GM12878 (cell line): ENCODE results near the gene GRM1. TPM values are rescaled to one million over a fixed set of nuclear protein-coding genes. Genes with fewer than 3 reads are reported as not detected.

ENCODE experiments used
- ATAC-seq: fragments of 200-7000 bp; cut with Tn5 transposase; 3 replicates; pipeline ENCODE4 v1.9.1; 2020; ENCODE audit warnings: mild to moderate bottlenecking, moderate library complexity
- BruUV-seq: library from RNA; stranded (reverse); fragments of 400-500 nt; replicated peaks from 2 replicates; lab custom pipeline; 2021; lab: Mats Ljungman, UMichigan
- CTCF ChIA-PET: fragments of 300-600 bp; sonication (Branson Sonifier 250); formaldehyde crosslinking; extraction: SDS; loops from one replicate; lab custom pipeline; 2021; ENCODE audit warnings: inconsistent platforms; lab: Yijun Ruan, JAX
- POLR2A ChIA-PET: fragments of 350-600 bp; formaldehyde crosslinking; extraction: SDS; loops from one replicate; lab custom pipeline; 2021; ENCODE audit warnings: inconsistent platforms; lab: Charles Lee
- RAD21 ChIA-PET: fragments of 300-600 bp; sonication (Branson Sonifier 250); formaldehyde crosslinking; loops from one replicate; lab custom pipeline; 2023; ENCODE audit warnings: antibody characterized with exemption; ENCODE audit not compliant: unreplicated experiment; lab: Charles Lee
- SMC1A ChIA-PET: fragments of 300-600 bp; sonication (Branson Sonifier 250); formaldehyde crosslinking; loops from one replicate; lab custom pipeline; 2023; ENCODE audit not compliant: unreplicated experiment, uncharacterized antibody; lab: Charles Lee
- DNase-seq: peaks from one replicate; pipeline ENCODE4 v3.0.0-alpha.2; 2011; ENCODE audit warnings: low read depth, low spot score
- FAIRE-seq: peaks from 3 replicates; lab custom pipeline; 2011; peaks lifted over from hg19 to GRCh38; lab: Jason Lieb, UNC
- H2AFZ ChIP-seq: 2 replicates; pipeline ENCODE4 v1.6.0; 2011; ENCODE audit warnings: low read depth, low read length, control low read depth; ENCODE audit not compliant: control insufficient read depth
- H3K27ac ChIP-seq: 2 replicates; pipeline ENCODE4 v1.5.1; 2011; ENCODE audit warnings: control low read depth; ENCODE audit not compliant: control insufficient read depth, insufficient read depth
- H3K27me3 ChIP-seq, 2 experiments: replicated peaks in 1 of 2; 2 replicates each; pipeline versions ENCODE4 v1.6.0 to v1.6.1; 2011; ENCODE audit warnings: low read length in 1 of 2; ENCODE audit not compliant: control insufficient read depth in 2 of 2, insufficient read depth in 2 of 2
- H3K36me3 ChIP-seq, 2 experiments: 2 replicates each; pipeline ENCODE4 v1.5.1; 2011; ENCODE audit warnings: low read length in 1 of 2; ENCODE audit not compliant: control insufficient read depth in 2 of 2, insufficient read depth in 2 of 2
- H3K4me1 ChIP-seq: 2 replicates; pipeline ENCODE4 v1.6.1; 2011; ENCODE audit warnings: mild to moderate bottlenecking, low read length, moderate library complexity, mixed read lengths; ENCODE audit not compliant: control insufficient read depth, insufficient read depth
- H3K4me2 ChIP-seq: 2 replicates; pipeline ENCODE4 v1.6.0; 2011; ENCODE audit warnings: control low read depth; ENCODE audit not compliant: control insufficient read depth, insufficient read depth
- H3K4me3 ChIP-seq: fragments of 200-600 bp; sonication (generic); 2 replicates; pipeline ENCODE4 v1.5.1; 2016
- H3K79me2 ChIP-seq: 2 replicates; pipeline ENCODE4 v1.6.0; 2011; ENCODE audit warnings: low read length; ENCODE audit not compliant: control insufficient read depth, insufficient read depth
- H3K9ac ChIP-seq: 2 replicates; pipeline ENCODE4 v1.8.0; 2011; ENCODE audit warnings: low read length, control low read depth, mixed read lengths; ENCODE audit not compliant: control insufficient read depth, insufficient read depth
- H3K9me3 ChIP-seq: replicated peaks from 3 replicates; pipeline ENCODE4 v1.5.1; 2011; ENCODE audit warnings: mild to moderate bottlenecking, low read length; ENCODE audit not compliant: control insufficient read depth, insufficient read depth
- H4K20me1 ChIP-seq: 2 replicates; pipeline ENCODE4 v1.6.0; 2011; ENCODE audit not compliant: control insufficient read depth, insufficient read depth
- BMI1 ChIP-seq: fragments of 450-650 bp; IDR thresholded peaks from 2 replicates; pipeline ENCODE4 v1.6.1; 2016; ENCODE audit warnings: mild to moderate bottlenecking, moderate library complexity, borderline replicate concordance
- CBX5 ChIP-seq: sonication (generic); IDR thresholded peaks from 2 replicates; pipeline ENCODE4 v1.6.1; 2016; ENCODE audit warnings: low read depth, moderate library complexity, mild to moderate bottlenecking, inconsistent platforms
- POLR2AphosphoS5 ChIP-seq: IDR thresholded peaks from 2 replicates; pipeline ENCODE4 v1.6.1; 2011; ENCODE audit warnings: mild to moderate bottlenecking, low read length, inconsistent platforms
- WGBS: methylation state at CpG from one replicate; pipeline ENCODE4 v1.1.6; 2016; ENCODE audit warnings: low lambda C conversion rate; ENCODE audit not compliant: insufficient replicate concordance, insufficient coverage; ENCODE audit errors: missing lambda C conversion rate; 5-methylcytosine and 5-hydroxymethylcytosine counted together
- in situ Hi-C: fragments of 300-500 bp; cut with MboI; formaldehyde crosslinking; loops from 9 replicates; pipeline ENCODE4 v1.14.3; 2018; ENCODE audit warnings: mixed read lengths
- intact Hi-C: fragments of 100-400 bp; cut with micrococcal nuclease; formaldehyde crosslinking; loops from one replicate; pipeline ENCODE4 v1.14.2; 2022; ENCODE audit not compliant: unreplicated experiment
- polyA plus RNA-seq, 11 experiments: library from polyadenylated mRNA; depleted of rRNA in 4 of 11; unstranded in 6 of 11; stranded (reverse) in 5 of 11; fragments of >200 nt; fragmentation: Nextera tagmentation in 4 of 11; fragmentation: Illumina TruSeq in 1 of 11; extraction: Ambion mirVana in 4 of 11; extraction: Trizol in 1 of 11; gene quantifications; 1 replicate in 1 of 11; 2 replicates in 10 of 11; pipeline versions ENCODE4 v1.2.1 to v1.2.3, GENCODE V29; 2011 to 2016; ENCODE audit warnings: inconsistent platforms in 2 of 11, missing spikeins in 2 of 11, low read depth in 1 of 11
- total RNA-seq, 4 experiments: library from RNA; depleted of rRNA in 3 of 4; stranded (reverse); fragments of >200 nt in 3 of 4; fragmentation: Illumina TruSeq in 1 of 4; extraction: Trizol in 1 of 4; gene quantifications; 2 replicates each; pipeline versions ENCODE4 v1.2.1 to v1.2.3, GENCODE V29; 2013 to 2021
- TF ChIP-seq, protein P1 (sequence below): IDR thresholded peaks from 2 replicates; pipeline ENCODE4 v1.6.1; 2012; ENCODE audit warnings: low read depth, low read length, improper control_type of control experiment

Gene GRM1
- total and polyA plus RNA-seq, 10 of the 15 experiments (the other 5 are each of a cell fraction or from before 2014, with no cell fraction given) = 0.04 TPM; not detected in 9

- ChIA-PET CTCF (interaction anchor here (0.8 kb wide), 1 partner anchor 460 kb away, joined by 3 read pairs; no protein-coding TSS in a partner anchor), RAD21 (no interaction called here), SMC1A (no interaction called here), POLR2A (no interaction called here)
- H2AFZ ChIP-seq = no peak overlapping the region
- no peak for TF ChIP-seq CBX5
- 14% methylated on average over 4 of the region's 4 CpGs for WGBS
- H3K27ac ChIP-seq = no peak overlapping the region
- H3K79me2 ChIP-seq = no peaks in the 10 kb centered on the region
- no peaks in the 10 kb centered on the region for H3K27me3 ChIP-seq
- intact Hi-C loops = no loop called here
- BruUV-seq = no TSS peak
- FAIRE-seq = no peak
- no peaks in the 10 kb centered on the region for H3K9me3 ChIP-seq
- H3K4me1 ChIP-seq = no peaks in the 10 kb centered on the region
- no peaks in the 10 kb centered on the region for H3K36me3 ChIP-seq
- DNase-seq = no peak
- in situ Hi-C loops = no loop called here
- H3K9ac ChIP-seq = no peak overlapping the region
- H3K4me2 ChIP-seq = no peak overlapping the region
- H3K4me3 ChIP-seq = no peak overlapping the region
- ATAC-seq = peak; percentile 63
- H4K20me1 ChIP-seq = no peaks in the 10 kb centered on the region
Measured at GRCh38 chr6:146389740-146390139, 360.9 kb downstream of the GRM1 start.

GRCh38 chr6:146397638-146398037 lies 368.8 kb downstream of the GRM1 start:
- Histone ChIP-seq H3K9me3 (no peaks in the 10 kb centered on the region), H3K4me3 (no peak overlapping the region), H3K4me1 (no peaks in the 10 kb centered on the region), H3K79me2 (no peaks in the 10 kb centered on the region), H3K36me3 (no peaks in the 10 kb centered on the region), H3K27me3 (no peaks in the 10 kb centered on the region), H3K9ac (no peak overlapping the region), H3K4me2 (no peak overlapping the region), H3K27ac (no peak overlapping the region), H2AFZ (no peak overlapping the region), H4K20me1 (no peaks in the 10 kb centered on the region)
- POLR2A ChIA-PET = no interaction called here
- TF ChIP-seq BMI1 = no peak
- TF ChIP-seq, protein P1, sequence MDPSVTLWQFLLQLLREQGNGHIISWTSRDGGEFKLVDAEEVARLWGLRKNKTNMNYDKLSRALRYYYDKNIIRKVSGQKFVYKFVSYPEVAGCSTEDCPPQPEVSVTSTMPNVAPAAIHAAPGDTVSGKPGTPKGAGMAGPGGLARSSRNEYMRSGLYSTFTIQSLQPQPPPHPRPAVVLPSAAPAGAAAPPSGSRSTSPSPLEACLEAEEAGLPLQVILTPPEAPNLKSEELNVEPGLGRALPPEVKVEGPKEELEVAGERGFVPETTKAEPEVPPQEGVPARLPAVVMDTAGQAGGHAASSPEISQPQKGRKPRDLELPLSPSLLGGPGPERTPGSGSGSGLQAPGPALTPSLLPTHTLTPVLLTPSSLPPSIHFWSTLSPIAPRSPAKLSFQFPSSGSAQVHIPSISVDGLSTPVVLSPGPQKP = no peak
- no peak for TF ChIP-seq POLR2AphosphoS5
- CTCF ChIA-PET = no interaction called here
- intact Hi-C loops = no loop called here
- in situ Hi-C loops = no loop called here
- BruUV-seq = no TSS peak
- FAIRE-seq (no peak), ATAC-seq (no peak), DNase-seq (no peak)
- RAD21 ChIA-PET = no interaction called here
- SMC1A ChIA-PET = no interaction called here
- 36% methylated on average over 1 of the region's 1 CpG for WGBS
